Lower leg skin (tissue), 3 donors: ENCODE measurements around the gene NTHL1.

Source experiments
- CTCF ChIP-seq, 3 donors: fragments of 450-650 bp; IDR thresholded peaks; one replicate each; pipeline ENCODE4 v1.5.1; 2016; ENCODE audit warnings: antibody characterized with exemption in 3 of 3, mild to moderate bottlenecking in 3 of 3, moderate library complexity in 2 of 3
- POLR2A ChIP-seq, 2 donors: fragments of 450-650 bp; IDR thresholded peaks; one replicate each; pipeline ENCODE4 v1.6.1; 2016 to 2017; ENCODE audit warnings: antibody characterized with exemption in 2 of 2, mild to moderate bottlenecking in 1 of 2, moderate library complexity in 1 of 2

GRCh38 chr16:2095918-2096582 lies 48.4 kb upstream of the NTHL1 start:
- no peak for TF ChIP-seq CTCF (IDR thresholded peaks at IDR 0.05)
- TF ChIP-seq POLR2A (IDR thresholded peaks at IDR 0.05), result no peak
